B cell (primary cell): Measurements from ENCODE around the gene VWA3B. TPM values are rescaled to one million over a fixed set of nuclear protein-coding genes. Genes with fewer than 3 reads are reported as not detected.

Experiments used
- ATAC-seq: fragments of 200-7000 bp; cut with Tn5 transposase; one replicate; pipeline ENCODE4 v1.10.0; 2021; ENCODE audit warnings: low read depth, mild to moderate bottlenecking, moderate number of reproducible peaks, moderate library complexity
- CTCF ChIA-PET: fragments of 350-600 bp; sonication (Branson Sonifier 250); formaldehyde crosslinking; loops from one replicate; lab custom pipeline; 2021; ENCODE audit warnings: antibody characterized with exemption, inconsistent platforms; lab: Charles Lee
- POLR2A ChIA-PET: fragments of 350-600 bp; sonication (Branson Sonifier 250); formaldehyde crosslinking; loops from one replicate; lab custom pipeline; 2021; ENCODE audit warnings: antibody characterized with exemption; lab: Charles Lee
- DNase-seq: peaks from one replicate; pipeline ENCODE4 v3.0.0; 2013
- H2AFZ ChIP-seq: 2 replicates; pipeline ENCODE4 v1.6.1; 2012; ENCODE audit warnings: mild to moderate bottlenecking, low read depth, low read length; ENCODE audit not compliant: insufficient read depth, poor library complexity, severe bottlenecking
- H3K27ac ChIP-seq, 2 donors: 1 replicate in 1 of 2; 2 replicates in 1 of 2; pipeline ENCODE4 v1.5.1; 2012 to 2013; ENCODE audit warnings: low read length in 2 of 2, mild to moderate bottlenecking in 2 of 2, moderate library complexity in 1 of 2
- H3K27me3 ChIP-seq, 4 experiments: fragments of 200-600 bp in 1 of 4; sonication (generic) in 1 of 4; replicated peaks in 1 of 4; 1 replicate in 2 of 4; 2 replicates in 2 of 4; pipeline versions ENCODE4 v1.6.1 to v1.7.0; 2013 to 2016; ENCODE audit warnings: low read length in 3 of 4, mild to moderate bottlenecking in 2 of 4, mixed read lengths in 1 of 4, moderate library complexity in 1 of 4; ENCODE audit not compliant: insufficient read depth in 4 of 4, control insufficient read depth in 3 of 4; ENCODE audit errors: control extremely low read depth in 1 of 4
- H3K36me3 ChIP-seq, 2 experiments: replicated peaks in 1 of 2; 1 replicate in 1 of 2; 2 replicates in 1 of 2; pipeline versions ENCODE4 v1.6.1 to v1.7.1; 2013; ENCODE audit warnings: low read length in 1 of 2; ENCODE audit not compliant: insufficient read depth in 2 of 2, control insufficient read depth in 1 of 2; ENCODE audit errors: control extremely low read depth in 1 of 2, extremely low read depth in 1 of 2
- H3K4me1 ChIP-seq, 2 donors: fragments of 200-600 bp in 1 of 2; sonication (generic) in 1 of 2; 1 replicate in 1 of 2; 2 replicates in 1 of 2; pipeline versions ENCODE4 v1.5.1 to v1.6.1; 2013 to 2017; ENCODE audit warnings: low read length in 2 of 2; ENCODE audit not compliant: control insufficient read depth in 2 of 2, insufficient read depth in 2 of 2
- H3K4me2 ChIP-seq: replicated peaks from 2 replicates; pipeline ENCODE3; 2012; ENCODE audit warnings: mild to moderate bottlenecking, low read depth, low read length; ENCODE audit not compliant: poor library complexity, severe bottlenecking
- H3K4me3 ChIP-seq, 5 experiments: fragments of 200-600 bp in 1 of 5; sonication (generic) in 1 of 5; 1 replicate in 3 of 5; 2 replicates in 2 of 5; pipeline versions ENCODE4 v1.5.1 to v1.7.0; 2011 to 2016; ENCODE audit warnings: low read length in 4 of 5, mild to moderate bottlenecking in 4 of 5, low read depth in 2 of 5, control low read depth in 1 of 5, moderate library complexity in 1 of 5; ENCODE audit not compliant: insufficient read depth in 1 of 5; ENCODE audit errors: control extremely low read depth in 1 of 5, extremely low read depth in 1 of 5
- H3K79me2 ChIP-seq: fragments of 200-600 bp; sonication (generic); one replicate; pipeline ENCODE4 v1.6.0; 2016; ENCODE audit warnings: low read length; ENCODE audit not compliant: control insufficient read depth, insufficient read depth
- H3K9ac ChIP-seq: fragments of 200-600 bp; sonication (generic); 2 replicates; pipeline ENCODE4 v1.6.1; 2017; ENCODE audit warnings: mild to moderate bottlenecking, low read length, moderate library complexity
- H3K9me3 ChIP-seq, 3 donors: one replicate each; pipeline versions ENCODE4 v1.6.1 to v1.7.1; 2013; ENCODE audit warnings: low read length in 2 of 3; ENCODE audit not compliant: control insufficient read depth in 2 of 3, insufficient read depth in 1 of 3; ENCODE audit errors: control extremely low read depth in 1 of 3
- H4K20me1 ChIP-seq: 2 replicates; pipeline ENCODE4 v1.6.0; 2012; ENCODE audit warnings: mild to moderate bottlenecking, low read length; ENCODE audit not compliant: insufficient read depth, control insufficient read depth, poor library complexity, severe bottlenecking
- H3K27ac Mint-ChIP-seq: one replicate; pipeline ENCODE4 v1.8.0; 2021; ENCODE audit warnings: mixed read lengths
- H3K27me3 Mint-ChIP-seq: one replicate; pipeline ENCODE4 v1.8.0; 2021; ENCODE audit warnings: mixed read lengths
- H3K4me1 Mint-ChIP-seq: one replicate; pipeline ENCODE4 v1.8.0; 2021; ENCODE audit warnings: mixed read lengths
- H3K4me3 Mint-ChIP-seq: one replicate; pipeline ENCODE4 v1.8.0; 2021; ENCODE audit warnings: mixed read lengths
- H3K9me3 Mint-ChIP-seq: one replicate; pipeline ENCODE4 v1.8.0; 2022; ENCODE audit warnings: mixed read lengths; ENCODE audit not compliant: insufficient read depth
- CTCF ChIP-seq: fragments of 200-600 bp; IDR thresholded peaks from one replicate; pipeline ENCODE4 v1.8.0; 2022; ENCODE audit warnings: antibody characterized with exemption, mild to moderate bottlenecking
- EZH2 ChIP-seq: IDR thresholded peaks from 2 replicates; pipeline ENCODE4 v1.6.1; 2012; ENCODE audit warnings: borderline replicate concordance, low read depth, mild to moderate bottlenecking, moderate library complexity, low read length; ENCODE audit not compliant: insufficient read depth, poor library complexity, severe bottlenecking
- WGBS: methylation state at CpG from one replicate; pipeline ENCODE4 v1.1.5; 2013; ENCODE audit warnings: missing lambda C conversion rate; ENCODE audit not compliant: insufficient coverage; 5-methylcytosine and 5-hydroxymethylcytosine counted together
- intact Hi-C: fragments of 100-400 bp; cut with micrococcal nuclease; formaldehyde crosslinking; loops from one replicate; pipeline ENCODE4 v1.10.0; 2022
- polyA plus RNA-seq: library from polyadenylated mRNA; depleted of rRNA; stranded (reverse); fragments of >200 nt; gene quantifications from 2 replicates; pipeline ENCODE4 v1.2.3, GENCODE V29; 2012
- total RNA-seq, 2 donors: library from RNA; stranded (reverse); fragments of 120-200 nt in 1 of 2; gene quantifications; 1 replicate in 1 of 2; 2 replicates in 1 of 2; pipeline versions ENCODE4 v1.2.3 to v1.2.4, GENCODE V29; 2013 to 2022

VWA3B gene
- total and polyA plus RNA-seq, 2 donors (not counting 1 experiment from before 2014, with no cell fraction given): not detected

- Histone ChIP-seq H3K36me3 (no peaks in the 10 kb centered on the region), H4K20me1 (no peaks in the 10 kb centered on the region), H3K9me3 (peaks cover 0 to 11% (median 10%) of the 10 kb centered on the region in 3 donors), H3K27ac (no peak overlapping the region), H2AFZ (no peak overlapping the region), H3K4me3 (no peak overlapping the region), H3K27me3 (no peaks in the 10 kb centered on the region), H3K79me2 (no peaks in the 10 kb centered on the region), H3K4me2 (no peak overlapping the region), H3K9ac (no peak overlapping the region), H3K4me1 (no peaks in the 10 kb centered on the region)
- no peak for TF ChIP-seq EZH2
- no peak for TF ChIP-seq CTCF
- Mint-ChIP-seq H3K4me3 (no peak overlapping the region), H3K9me3 (peaks cover 17% of the 10 kb centered on the region), H3K27ac (no peak overlapping the region), H3K27me3 (no peaks in the 10 kb centered on the region), H3K4me1 (no peaks in the 10 kb centered on the region)
- no peak for DNase-seq
- no CpG with 5 or more reads among the region's 2 CpGs for WGBS
- POLR2A ChIA-PET: no interaction called here
- intact Hi-C loops: no loop called here
- CTCF ChIA-PET: no interaction called here
- no peak for ATAC-seq
Observed at GRCh38 chr2:98110741-98111140, 23.8 kb downstream of the VWA3B start.

- DNase-seq (no peak), ATAC-seq (no peak)
- no peaks in the 10 kb centered on the region for H4K20me1 ChIP-seq
- no peak overlapping the region for H3K4me2 ChIP-seq
- H3K27ac ChIP-seq: no peak overlapping the region
- no peak overlapping the region for H3K4me3 ChIP-seq
- H3K36me3 ChIP-seq: no peaks in the 10 kb centered on the region
- intact Hi-C loops: no loop called here
- ChIA-PET CTCF (no interaction called here), POLR2A (no interaction called here)
- no peak overlapping the region for H3K9ac ChIP-seq
- H3K27me3 Mint-ChIP-seq: no peaks in the 10 kb centered on the region
- H3K27ac Mint-ChIP-seq: no peak overlapping the region
- no peak overlapping the region for H2AFZ ChIP-seq
- peaks cover 3 to 11% (median 10%) of the 10 kb centered on the region in 3 donors for H3K9me3 ChIP-seq
- no peak overlapping the region for H3K4me3 Mint-ChIP-seq
- no peaks in the 10 kb centered on the region for H3K79me2 ChIP-seq
- H3K4me1 Mint-ChIP-seq: no peaks in the 10 kb centered on the region
- no peaks in the 10 kb centered on the region for H3K27me3 ChIP-seq
- WGBS: no CpG with 5 or more reads among the region's 6 CpGs
- H3K9me3 Mint-ChIP-seq: peaks cover 17% of the 10 kb centered on the region
- no peaks in the 10 kb centered on the region for H3K4me1 ChIP-seq
- TF ChIP-seq EZH2: no peak
- no peak for TF ChIP-seq CTCF
Observed at GRCh38 chr2:98114643-98115330, 27.8 kb downstream of the VWA3B start.
